ENCODE measurements around the gene TIMM13.

GRCh38 chr19:2394442-2395292, 32.7 kb downstream of the TIMM13 start:
- TF ChIP-seq CTCF (IDR thresholded peaks at IDR 0.05) (no peak), POLR2AphosphoS5 (IDR thresholded peaks at IDR 0.05; ENCODE audit: low read depth, low read length) (no peak), EZH2phosphoT487 (IDR thresholded peaks at IDR 0.05; ENCODE audit: borderline replicate concordance, low read depth) (no peak), ELF1 (IDR thresholded peaks at IDR 0.05) (no peak), EP300 (IDR thresholded peaks at IDR 0.05; ENCODE audit: borderline replicate concordance in 1 of 2, low read depth in 1 of 2, low read length in 1 of 2) (no peak), MAX (IDR thresholded peaks at IDR 0.05; ENCODE audit: low read depth) (no peak), RFX5 (IDR thresholded peaks at IDR 0.05; ENCODE audit: low read length) (no peak), CHD2 (IDR thresholded peaks at IDR 0.05; ENCODE audit: low read length, partially characterized antibody) (no peak), RAD21 (IDR thresholded peaks at IDR 0.05; ENCODE audit: low read length) (no peak), FOSL2 (IDR thresholded peaks at IDR 0.05; ENCODE audit: borderline replicate concordance, low read depth) (no peak)
- TF ChIP-seq, protein P1, sequence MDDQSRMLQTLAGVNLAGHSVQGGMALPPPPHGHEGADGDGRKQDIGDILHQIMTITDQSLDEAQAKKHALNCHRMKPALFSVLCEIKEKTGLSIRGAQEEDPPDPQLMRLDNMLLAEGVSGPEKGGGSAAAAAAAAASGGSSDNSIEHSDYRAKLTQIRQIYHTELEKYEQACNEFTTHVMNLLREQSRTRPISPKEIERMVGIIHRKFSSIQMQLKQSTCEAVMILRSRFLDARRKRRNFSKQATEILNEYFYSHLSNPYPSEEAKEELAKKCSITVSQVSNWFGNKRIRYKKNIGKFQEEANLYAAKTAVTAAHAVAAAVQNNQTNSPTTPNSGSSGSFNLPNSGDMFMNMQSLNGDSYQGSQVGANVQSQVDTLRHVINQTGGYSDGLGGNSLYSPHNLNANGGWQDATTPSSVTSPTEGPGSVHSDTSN (IDR thresholded peaks at IDR 0.05): no peak
- TF ChIP-seq, protein P2, sequence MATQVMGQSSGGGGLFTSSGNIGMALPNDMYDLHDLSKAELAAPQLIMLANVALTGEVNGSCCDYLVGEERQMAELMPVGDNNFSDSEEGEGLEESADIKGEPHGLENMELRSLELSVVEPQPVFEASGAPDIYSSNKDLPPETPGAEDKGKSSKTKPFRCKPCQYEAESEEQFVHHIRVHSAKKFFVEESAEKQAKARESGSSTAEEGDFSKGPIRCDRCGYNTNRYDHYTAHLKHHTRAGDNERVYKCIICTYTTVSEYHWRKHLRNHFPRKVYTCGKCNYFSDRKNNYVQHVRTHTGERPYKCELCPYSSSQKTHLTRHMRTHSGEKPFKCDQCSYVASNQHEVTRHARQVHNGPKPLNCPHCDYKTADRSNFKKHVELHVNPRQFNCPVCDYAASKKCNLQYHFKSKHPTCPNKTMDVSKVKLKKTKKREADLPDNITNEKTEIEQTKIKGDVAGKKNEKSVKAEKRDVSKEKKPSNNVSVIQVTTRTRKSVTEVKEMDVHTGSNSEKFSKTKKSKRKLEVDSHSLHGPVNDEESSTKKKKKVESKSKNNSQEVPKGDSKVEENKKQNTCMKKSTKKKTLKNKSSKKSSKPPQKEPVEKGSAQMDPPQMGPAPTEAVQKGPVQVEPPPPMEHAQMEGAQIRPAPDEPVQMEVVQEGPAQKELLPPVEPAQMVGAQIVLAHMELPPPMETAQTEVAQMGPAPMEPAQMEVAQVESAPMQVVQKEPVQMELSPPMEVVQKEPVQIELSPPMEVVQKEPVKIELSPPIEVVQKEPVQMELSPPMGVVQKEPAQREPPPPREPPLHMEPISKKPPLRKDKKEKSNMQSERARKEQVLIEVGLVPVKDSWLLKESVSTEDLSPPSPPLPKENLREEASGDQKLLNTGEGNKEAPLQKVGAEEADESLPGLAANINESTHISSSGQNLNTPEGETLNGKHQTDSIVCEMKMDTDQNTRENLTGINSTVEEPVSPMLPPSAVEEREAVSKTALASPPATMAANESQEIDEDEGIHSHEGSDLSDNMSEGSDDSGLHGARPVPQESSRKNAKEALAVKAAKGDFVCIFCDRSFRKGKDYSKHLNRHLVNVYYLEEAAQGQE (IDR thresholded peaks at IDR 0.05; ENCODE audit: low read depth, low read length): no peak

All from SK-N-SH (cell line).